GM15510 (cell line): ENCODE data around the gene GMEB2.

Source experiments
- POLR2A ChIP-seq: IDR thresholded peaks from 3 replicates; pipeline ENCODE4 v1.6.1; 2011; ENCODE audit warnings: borderline replicate concordance; ENCODE audit not compliant: insufficient read length; ENCODE audit errors: extremely low read depth

The GMEB2 gene

GRCh38 chr20:63554361-63555278 lies 72.3 kb downstream of the GMEB2 start:
- TF ChIP-seq POLR2A, result no peak

GRCh38 chr20:63553933-63554290 lies 73.0 kb downstream of the GMEB2 start, which contains the start of gene FNDC11:
FNDC11 (plus strand) TSS chr20:63554159; CDS start chr20:63555664, 1,505 bp downstream.
- no peak for TF ChIP-seq POLR2A

- no peak for TF ChIP-seq POLR2A
Measured at GRCh38 chr20:63553251-63553932, 73.5 kb downstream of the GMEB2 start.

- no peak for TF ChIP-seq POLR2A
Measured at GRCh38 chr20:63552481-63553249, 74.2 kb downstream of the GMEB2 start.

GRCh38 chr20:63551068-63551467 lies 75.8 kb downstream of the GMEB2 start:
- TF ChIP-seq POLR2A, result no peak

GRCh38 chr20:63549679-63550282 lies 77.1 kb downstream of the GMEB2 start:
- no peak for TF ChIP-seq POLR2A

GRCh38 chr20:63549019-63549418 lies 77.9 kb downstream of the GMEB2 start:
- TF ChIP-seq POLR2A, result no peak

- TF ChIP-seq POLR2A, result no peak
Measured at GRCh38 chr20:63548542-63548941, 78.4 kb downstream of the GMEB2 start.

GRCh38 chr20:63547725-63548480 lies 79.0 kb downstream of the GMEB2 start, which contains the start of gene SRMS:
SRMS (minus strand) TSS chr20:63547749; CDS start chr20:63547463, 286 bp downstream.
- no peak for TF ChIP-seq POLR2A

- no peak for TF ChIP-seq POLR2A
Measured at GRCh38 chr20:63546956-63547724, 79.8 kb downstream of the GMEB2 start.

GRCh38 chr20:63546256-63546955 lies 80.5 kb downstream of the GMEB2 start:
- no peak for TF ChIP-seq POLR2A

- no peak for TF ChIP-seq POLR2A
Measured at GRCh38 chr20:63545814-63546213, 81.1 kb downstream of the GMEB2 start.
